ENCODE measurements around the gene TRAPPC8. TPM values are rescaled to one million over a fixed set of nuclear protein-coding genes. Genes with fewer than 3 reads are reported as not detected.
"Not testable (repeated sequence)": the region's sequence is repeated elsewhere in the genome, so short reads cannot be mapped to it uniquely, and the experiment has no call there.

The TRAPPC8 gene
- total RNA-seq, 3 donors from 2014 or later, result 32.3 to 35.9 (median 33.9) TPM

DNA sequence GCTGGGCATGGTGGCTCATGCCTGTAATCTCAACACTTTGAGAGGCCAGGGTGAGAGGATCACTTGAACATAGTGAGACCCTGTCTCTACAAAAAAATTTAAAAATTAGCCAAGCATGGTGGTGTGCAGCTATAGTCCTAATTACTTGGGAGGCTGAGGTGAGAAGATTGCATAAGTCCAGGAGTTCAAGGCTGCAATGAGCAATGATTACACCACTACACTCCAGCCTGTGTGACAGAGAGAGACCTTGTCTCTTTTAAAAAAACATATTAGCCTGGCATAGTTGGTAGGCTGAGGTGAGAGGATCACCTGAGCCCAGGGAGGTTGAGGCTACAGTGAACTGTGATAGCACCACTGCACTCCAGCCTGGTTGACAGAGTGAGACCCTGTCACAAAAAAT lies 13.7 kb downstream of the TRAPPC8 start:
- peaks cover 23% of the 10 kb centered on the region for H3K36me3 Mint-ChIP-seq (ENCODE audit: insufficient read depth)
- ATAC-seq (no peak), DNase-seq (no peak)
- peaks cover 16% of the 10 kb centered on the region for H3K4me1 Mint-ChIP-seq (ENCODE audit: low read depth)
- no peak overlapping the region for H3K4me3 Mint-ChIP-seq
- no peaks in the 10 kb centered on the region for H3K27me3 Mint-ChIP-seq (ENCODE audit: low read depth)
- H3K9me3 Mint-ChIP-seq, result no peaks in the 10 kb centered on the region

DNA sequence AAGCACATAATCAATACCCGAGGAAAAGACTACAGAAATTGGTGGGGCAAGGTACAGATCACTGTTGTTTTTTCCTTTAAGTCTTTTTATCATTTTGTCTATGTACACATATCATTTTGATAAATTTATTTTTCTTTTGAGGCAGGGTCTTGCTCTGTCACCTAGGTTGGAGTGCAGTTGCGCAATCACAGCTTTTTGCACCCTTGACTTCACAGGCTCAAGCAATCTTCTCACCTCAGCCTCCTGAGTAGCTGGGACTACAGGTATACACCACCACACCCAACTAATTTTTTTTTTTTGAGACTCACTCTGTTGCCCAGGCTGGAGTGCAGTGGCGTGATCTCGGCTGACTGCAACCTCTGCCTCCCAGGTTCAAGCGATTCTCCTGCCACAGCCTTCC lies 15.9 kb downstream of the TRAPPC8 start:
- not testable (repeated sequence) for H3K9me3 Mint-ChIP-seq; DNase-seq; ATAC-seq; H3K27me3 Mint-ChIP-seq (ENCODE audit: low read depth); H3K4me3 Mint-ChIP-seq
- Mint-ChIP-seq H3K36me3 (ENCODE audit: insufficient read depth) (peaks cover 26% of the 10 kb centered on the region), H3K4me1 (ENCODE audit: low read depth) (peaks cover 15% of the 10 kb centered on the region)

- DNase-seq, result no peak
- Mint-ChIP-seq H3K27me3 (ENCODE audit: low read depth) (no peaks in the 10 kb centered on the region), H3K4me3 (no peak overlapping the region), H3K9me3 (no peaks in the 10 kb centered on the region), H3K4me1 (ENCODE audit: low read depth) (peaks cover 9% of the 10 kb centered on the region), H3K36me3 (ENCODE audit: insufficient read depth) (peaks cover 23% of the 10 kb centered on the region)
- no peak for ATAC-seq
These were observed 22.7 kb downstream of the TRAPPC8 start for GRCh38 chr18:31920277-31920676.

DNA sequence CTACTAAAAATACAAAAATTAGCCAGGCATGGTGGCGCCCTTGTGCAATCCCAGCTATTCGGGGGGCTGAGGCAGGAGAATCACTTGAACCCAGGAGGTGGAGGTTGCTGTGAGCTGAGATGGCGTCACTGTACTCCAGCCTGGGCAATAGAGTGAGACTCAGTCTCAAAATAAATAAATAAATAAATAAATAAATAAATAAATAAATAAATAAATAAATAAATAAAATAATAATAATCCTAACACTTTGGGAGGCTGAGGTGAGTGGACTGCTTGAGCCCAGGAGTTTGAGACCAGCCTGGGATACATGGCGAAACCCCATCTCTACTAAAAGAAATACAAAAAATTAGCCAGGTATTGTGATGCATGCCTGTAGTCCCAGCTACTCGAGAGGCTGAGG lies 23.6 kb downstream of the TRAPPC8 start:
- not testable (repeated sequence) for H3K9me3 Mint-ChIP-seq; DNase-seq; H3K4me1 Mint-ChIP-seq (ENCODE audit: low read depth); H3K4me3 Mint-ChIP-seq; ATAC-seq; H3K27me3 Mint-ChIP-seq (ENCODE audit: low read depth)
- peaks cover 22% of the 10 kb centered on the region for H3K36me3 Mint-ChIP-seq (ENCODE audit: insufficient read depth)

GRCh38 chr18:31918733-31919132 lies 24.2 kb downstream of the TRAPPC8 start:
- H3K4me3 Mint-ChIP-seq, result no peak overlapping the region
- H3K9me3 Mint-ChIP-seq, result no peaks in the 10 kb centered on the region
- peaks cover 22% of the 10 kb centered on the region for H3K36me3 Mint-ChIP-seq (ENCODE audit: insufficient read depth)
- DNase-seq (no peak), ATAC-seq (no peak)
- no peaks in the 10 kb centered on the region for H3K27me3 Mint-ChIP-seq (ENCODE audit: low read depth)
- H3K4me1 Mint-ChIP-seq (ENCODE audit: low read depth), result peaks cover 7% of the 10 kb centered on the region

DNA sequence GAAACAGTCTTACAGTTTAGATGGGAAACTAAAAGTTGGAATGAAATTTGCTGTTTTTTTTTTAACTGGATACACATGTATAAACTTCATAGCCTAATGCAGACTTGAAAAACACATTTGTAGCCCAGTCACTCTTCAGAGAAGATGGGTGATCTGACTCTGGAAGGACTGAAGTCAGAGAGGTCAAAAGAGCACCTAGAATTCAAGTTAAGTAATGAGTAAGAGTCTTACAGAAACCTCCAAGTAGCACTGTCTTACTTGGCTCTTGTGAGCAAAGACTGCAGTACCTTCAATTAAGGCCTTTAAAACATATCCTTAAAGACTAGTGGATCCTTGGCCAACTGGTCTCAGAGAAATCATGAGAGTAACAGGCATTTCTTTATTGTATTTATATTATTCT lies 41.9 kb downstream of the TRAPPC8 start:
- DNase-seq, result no peak
- no peaks in the 10 kb centered on the region for H3K4me1 Mint-ChIP-seq (ENCODE audit: low read depth)
- no peak overlapping the region for H3K4me3 Mint-ChIP-seq
- H3K9me3 Mint-ChIP-seq, result no peaks in the 10 kb centered on the region
- H3K36me3 Mint-ChIP-seq (ENCODE audit: insufficient read depth), result peaks cover 25% of the 10 kb centered on the region
- H3K27me3 Mint-ChIP-seq (ENCODE audit: low read depth), result no peaks in the 10 kb centered on the region
- no peak for ATAC-seq

DNA sequence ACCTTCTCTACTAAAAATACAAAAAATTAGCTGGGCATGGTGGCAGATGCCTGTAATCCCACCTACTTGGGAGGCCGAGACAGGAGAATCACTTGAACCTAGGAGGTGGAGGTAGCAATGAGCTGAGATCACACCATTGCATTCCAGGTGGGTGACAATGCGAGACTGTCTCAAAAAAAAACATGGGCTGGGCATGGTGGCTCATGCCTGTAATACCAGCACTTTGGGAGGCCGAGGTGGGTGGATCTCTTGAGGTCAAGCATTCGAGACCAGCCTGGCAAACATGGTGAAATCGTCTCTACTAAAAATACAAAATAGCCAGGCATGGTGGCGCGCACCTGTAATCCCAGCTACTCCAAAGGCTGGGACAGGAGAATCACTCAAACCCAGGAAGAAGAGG lies 43.2 kb downstream of the TRAPPC8 start:
- ATAC-seq; H3K27me3 Mint-ChIP-seq (ENCODE audit: low read depth); DNase-seq; H3K9me3 Mint-ChIP-seq; H3K4me1 Mint-ChIP-seq (ENCODE audit: low read depth); H3K4me3 Mint-ChIP-seq: not testable (repeated sequence)
- peaks cover 30% of the 10 kb centered on the region for H3K36me3 Mint-ChIP-seq (ENCODE audit: insufficient read depth)

- ATAC-seq, result no peak
- Mint-ChIP-seq H3K36me3 (ENCODE audit: insufficient read depth) (peaks cover 36% of the 10 kb centered on the region), H3K27me3 (ENCODE audit: low read depth) (no peaks in the 10 kb centered on the region), H3K9me3 (no peaks in the 10 kb centered on the region), H3K4me3 (no peak overlapping the region), H3K4me1 (ENCODE audit: low read depth) (peaks cover 2% of the 10 kb centered on the region)
- DNase-seq, result no peak
These were observed 50.0 kb downstream of the TRAPPC8 start for GRCh38 chr18:31892936-31893335.

DNA sequence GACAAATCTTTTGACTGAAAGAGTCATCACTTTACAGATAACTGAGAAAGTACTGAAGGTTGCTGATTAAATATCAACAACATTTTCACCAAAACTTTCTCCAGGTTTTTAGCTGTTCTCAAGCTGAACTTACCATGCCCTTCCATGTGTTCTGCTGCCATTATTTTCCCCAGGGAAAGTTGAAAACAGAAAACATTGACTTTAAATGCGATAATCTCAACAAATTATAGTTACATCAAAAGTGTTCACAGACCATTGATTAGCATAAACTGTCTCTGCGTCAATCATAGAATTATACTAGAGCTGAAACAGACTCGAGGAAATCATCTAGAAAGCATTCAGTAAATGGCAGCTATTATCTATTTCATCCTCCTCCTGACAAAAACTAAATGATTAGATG lies 51.4 kb downstream of the TRAPPC8 start:
- DNase-seq, result no peak
- no peaks in the 10 kb centered on the region for H3K27me3 Mint-ChIP-seq (ENCODE audit: low read depth)
- no peaks in the 10 kb centered on the region for H3K9me3 Mint-ChIP-seq
- H3K36me3 Mint-ChIP-seq (ENCODE audit: insufficient read depth), result peaks cover 44% of the 10 kb centered on the region
- no peak overlapping the region for H3K4me3 Mint-ChIP-seq
- ATAC-seq, result no peak
- H3K4me1 Mint-ChIP-seq (ENCODE audit: low read depth), result peaks cover 2% of the 10 kb centered on the region

- H3K4me1 Mint-ChIP-seq (ENCODE audit: low read depth), result peaks cover 16% of the 10 kb centered on the region
- DNase-seq (no peak), ATAC-seq (no peak)
- H3K36me3 Mint-ChIP-seq (ENCODE audit: insufficient read depth), result peaks cover 72% of the 10 kb centered on the region
- H3K27me3 Mint-ChIP-seq (ENCODE audit: low read depth), result no peaks in the 10 kb centered on the region
- peaks cover 15% of the 10 kb centered on the region for H3K9me3 Mint-ChIP-seq
- no peak overlapping the region for H3K4me3 Mint-ChIP-seq
These were observed 58.9 kb downstream of the TRAPPC8 start for GRCh38 chr18:31884020-31884419.

DNA sequence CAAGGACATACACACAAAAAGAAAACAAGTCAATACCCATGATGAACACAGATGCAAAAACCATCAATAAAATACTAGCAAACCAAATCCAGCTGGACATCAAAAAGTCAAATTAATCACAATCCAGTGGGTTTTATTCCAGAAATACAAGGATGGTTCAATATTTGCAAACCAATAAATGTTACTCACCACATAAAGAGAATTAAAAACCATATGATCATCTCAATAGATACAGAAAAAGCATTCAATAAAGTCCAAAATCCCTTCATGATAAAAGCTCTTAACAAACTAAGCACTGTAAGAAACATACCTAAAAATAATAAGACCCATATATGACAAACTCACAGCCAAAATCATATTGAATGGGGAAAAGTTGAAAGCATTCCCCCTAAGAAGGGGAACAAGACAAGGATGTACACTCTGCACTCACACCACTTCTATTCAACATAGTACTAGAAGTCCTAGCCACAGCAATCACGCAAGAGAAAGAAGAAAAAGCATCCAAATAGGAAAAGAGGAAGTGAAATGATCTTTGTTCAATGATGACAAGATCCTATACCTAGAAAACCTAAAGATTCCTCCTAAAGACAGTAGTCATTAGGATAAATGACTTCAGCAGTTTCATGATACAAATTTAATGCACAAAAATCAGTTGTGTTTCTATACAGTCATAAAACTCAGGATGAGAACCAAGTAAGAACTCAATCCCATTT lies 62.6 kb downstream of the TRAPPC8 start:
- DNase-seq, result no peak
- H3K9me3 Mint-ChIP-seq, result peaks cover 15% of the 10 kb centered on the region
- H3K36me3 Mint-ChIP-seq (ENCODE audit: insufficient read depth), result peaks cover 67% of the 10 kb centered on the region
- H3K27me3 Mint-ChIP-seq (ENCODE audit: low read depth), result no peaks in the 10 kb centered on the region
- H3K4me3 Mint-ChIP-seq, result no peak overlapping the region
- H3K4me1 Mint-ChIP-seq (ENCODE audit: low read depth), result peaks cover 16% of the 10 kb centered on the region
- ATAC-seq, result no peak

DNA sequence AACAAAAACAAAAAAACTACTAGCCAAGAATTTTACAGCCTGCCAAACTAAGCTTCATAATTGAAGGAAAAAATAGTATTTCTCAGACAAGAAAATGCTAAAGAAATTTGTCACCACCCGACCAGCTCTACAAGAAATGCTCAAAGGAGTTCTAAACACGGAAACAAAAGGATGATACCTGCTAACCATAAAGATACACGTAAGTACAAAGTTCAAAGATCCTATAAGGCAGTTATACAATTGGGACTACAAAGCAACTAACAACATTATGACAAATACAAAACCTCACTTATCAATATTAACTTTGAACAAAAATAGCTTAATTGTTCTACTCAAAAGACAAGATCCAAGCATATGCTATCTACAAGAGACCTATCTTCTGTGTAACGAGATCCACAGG lies 64.6 kb downstream of the TRAPPC8 start:
- Mint-ChIP-seq H3K27me3 (ENCODE audit: low read depth) (no peaks in the 10 kb centered on the region), H3K4me3 (no peak overlapping the region), H3K36me3 (ENCODE audit: insufficient read depth) (peaks cover 66% of the 10 kb centered on the region), H3K4me1 (ENCODE audit: low read depth) (peaks cover 16% of the 10 kb centered on the region), H3K9me3 (peaks cover 15% of the 10 kb centered on the region)
- DNase-seq (no peak), ATAC-seq (no peak)

DNA sequence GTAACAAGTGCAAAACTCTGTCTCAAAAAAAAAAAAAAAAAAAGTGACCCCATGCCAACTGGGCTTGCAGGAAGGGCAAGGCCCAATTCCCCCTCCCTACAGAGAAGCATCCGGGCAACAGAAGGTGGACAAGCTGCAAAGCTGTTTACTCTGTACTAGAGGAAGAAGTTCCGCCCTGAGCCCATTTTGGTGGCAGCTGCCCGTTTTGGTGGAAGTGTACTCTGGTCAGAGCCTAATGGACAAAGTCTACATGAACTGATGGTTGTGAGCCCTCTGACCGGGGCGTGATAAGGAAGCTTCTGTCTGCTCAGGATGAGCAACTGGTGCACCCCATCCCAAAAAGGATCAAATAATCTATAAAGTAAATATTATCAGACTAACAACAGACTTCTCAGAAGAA lies 65.0 kb downstream of the TRAPPC8 start:
- Mint-ChIP-seq H3K4me1 (ENCODE audit: low read depth) (peaks cover 16% of the 10 kb centered on the region), H3K9me3 (peaks cover 15% of the 10 kb centered on the region), H3K27me3 (ENCODE audit: low read depth) (no peaks in the 10 kb centered on the region), H3K4me3 (no peak overlapping the region), H3K36me3 (ENCODE audit: insufficient read depth) (peaks cover 67% of the 10 kb centered on the region)
- DNase-seq (no peak), ATAC-seq (no peak)

- no peaks in the 10 kb centered on the region for H3K27me3 Mint-ChIP-seq (ENCODE audit: low read depth)
- no peak overlapping the region for H3K4me3 Mint-ChIP-seq
- peaks cover 16% of the 10 kb centered on the region for H3K4me1 Mint-ChIP-seq (ENCODE audit: low read depth)
- peaks cover 11% of the 10 kb centered on the region for H3K9me3 Mint-ChIP-seq
- DNase-seq (no peak), ATAC-seq (no peak)
- H3K36me3 Mint-ChIP-seq (ENCODE audit: insufficient read depth), result peaks cover 62% of the 10 kb centered on the region
These were observed 66.2 kb downstream of the TRAPPC8 start for GRCh38 chr18:31876707-31877106.

DNA sequence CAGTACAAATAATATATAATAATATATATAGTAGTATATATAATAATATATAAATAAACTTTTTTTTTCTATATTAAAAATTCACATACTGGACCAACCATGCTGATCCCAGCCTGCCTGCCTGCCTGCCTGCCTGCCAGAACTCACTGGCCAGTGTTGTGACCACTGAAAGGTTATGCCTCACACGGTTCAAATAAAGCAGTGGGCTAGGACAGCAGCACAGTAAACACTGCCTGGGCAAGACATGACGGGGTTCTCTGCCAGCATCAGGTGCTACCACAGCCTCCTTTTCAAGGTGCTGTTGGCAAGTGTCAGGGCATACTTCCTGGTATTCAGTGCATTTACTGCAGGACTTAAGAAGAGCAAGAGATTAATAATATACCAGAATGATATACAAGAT lies 67.6 kb downstream of the TRAPPC8 start:
- H3K36me3 Mint-ChIP-seq (ENCODE audit: insufficient read depth), result peaks cover 61% of the 10 kb centered on the region
- H3K4me3 Mint-ChIP-seq, result no peak overlapping the region
- peaks cover under 1% of the 10 kb centered on the region for H3K9me3 Mint-ChIP-seq
- H3K27me3 Mint-ChIP-seq (ENCODE audit: low read depth), result no peaks in the 10 kb centered on the region
- DNase-seq, result no peak
- ATAC-seq, result no peak
- peaks cover 11% of the 10 kb centered on the region for H3K4me1 Mint-ChIP-seq (ENCODE audit: low read depth)
